ENCODE data around the gene ABCC8. TPM values are rescaled to one million over a fixed set of nuclear protein-coding genes. Genes with fewer than 3 reads are reported as not detected.

ABCC8 gene
- total RNA-seq, 6 experiments from 2014 or later: 1.3 to 1.5 TPM; not detected in 4

DNA sequence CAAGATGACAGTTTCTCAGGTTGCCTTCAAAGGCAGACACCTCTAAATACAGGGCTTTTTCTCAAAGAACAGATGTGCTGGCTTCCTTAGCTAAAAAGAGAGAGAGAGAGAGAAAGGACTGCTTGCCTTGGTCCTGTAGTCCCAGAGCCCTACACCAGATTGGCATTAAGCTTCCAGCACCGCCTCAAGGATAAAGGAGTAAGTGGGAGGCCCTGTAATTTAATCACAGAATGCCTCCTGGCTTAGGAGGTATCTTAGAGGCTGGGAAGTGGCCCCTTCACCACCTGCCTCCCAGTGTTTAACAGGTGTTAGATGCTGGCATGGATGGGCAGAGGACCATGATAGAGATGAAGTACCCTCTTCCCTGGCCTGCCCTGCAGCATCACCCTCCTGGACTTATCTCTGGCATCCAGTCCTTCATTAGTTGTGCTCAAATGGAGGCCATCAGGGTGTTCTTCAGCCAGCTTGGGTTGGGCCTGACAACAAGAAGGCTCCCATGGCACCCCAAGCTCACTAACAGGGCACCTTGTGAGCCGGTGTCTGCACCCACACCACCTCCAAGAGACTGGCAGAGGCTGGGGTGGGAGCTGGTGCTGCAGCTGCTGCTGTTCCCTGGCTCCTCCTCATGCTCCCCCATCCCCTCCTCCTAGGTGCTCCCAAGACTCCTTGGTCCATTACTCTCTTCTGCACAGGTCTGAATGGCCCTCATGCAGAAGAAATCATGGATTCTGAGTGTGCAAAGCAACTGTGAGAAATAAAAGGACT, 32.5 kb downstream of the ABCC8 start:
- WGBS (ENCODE audit: insufficient coverage, low coverage, low lambda C conversion rate, missing lambda C conversion rate): 100% methylated on average over 1 of the region's 2 CpGs
- TF ChIP-seq, protein P1, sequence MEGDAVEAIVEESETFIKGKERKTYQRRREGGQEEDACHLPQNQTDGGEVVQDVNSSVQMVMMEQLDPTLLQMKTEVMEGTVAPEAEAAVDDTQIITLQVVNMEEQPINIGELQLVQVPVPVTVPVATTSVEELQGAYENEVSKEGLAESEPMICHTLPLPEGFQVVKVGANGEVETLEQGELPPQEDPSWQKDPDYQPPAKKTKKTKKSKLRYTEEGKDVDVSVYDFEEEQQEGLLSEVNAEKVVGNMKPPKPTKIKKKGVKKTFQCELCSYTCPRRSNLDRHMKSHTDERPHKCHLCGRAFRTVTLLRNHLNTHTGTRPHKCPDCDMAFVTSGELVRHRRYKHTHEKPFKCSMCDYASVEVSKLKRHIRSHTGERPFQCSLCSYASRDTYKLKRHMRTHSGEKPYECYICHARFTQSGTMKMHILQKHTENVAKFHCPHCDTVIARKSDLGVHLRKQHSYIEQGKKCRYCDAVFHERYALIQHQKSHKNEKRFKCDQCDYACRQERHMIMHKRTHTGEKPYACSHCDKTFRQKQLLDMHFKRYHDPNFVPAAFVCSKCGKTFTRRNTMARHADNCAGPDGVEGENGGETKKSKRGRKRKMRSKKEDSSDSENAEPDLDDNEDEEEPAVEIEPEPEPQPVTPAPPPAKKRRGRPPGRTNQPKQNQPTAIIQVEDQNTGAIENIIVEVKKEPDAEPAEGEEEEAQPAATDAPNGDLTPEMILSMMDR (IDR thresholded peaks at IDR 0.05): no peak
- TF ChIP-seq POLR2A (IDR thresholded peaks at IDR 0.05): no peak
- H3K4me3 ChIP-seq: no peak overlapping the region
- ATAC-seq (no peak), DNase-seq (no peak)
- H3K9me3 ChIP-seq: no peaks in the 10 kb centered on the region
- H3K27ac ChIP-seq: no peak overlapping the region
- peaks cover 0 to 7% (median 0%) of the 10 kb centered on the region in 4 donors for H3K4me1 ChIP-seq
- intact Hi-C loops (cut with DNase I): no loop called here
- no peaks in the 10 kb centered on the region for H3K27me3 ChIP-seq
- H3K36me3 ChIP-seq: no peaks in the 10 kb centered on the region

DNA sequence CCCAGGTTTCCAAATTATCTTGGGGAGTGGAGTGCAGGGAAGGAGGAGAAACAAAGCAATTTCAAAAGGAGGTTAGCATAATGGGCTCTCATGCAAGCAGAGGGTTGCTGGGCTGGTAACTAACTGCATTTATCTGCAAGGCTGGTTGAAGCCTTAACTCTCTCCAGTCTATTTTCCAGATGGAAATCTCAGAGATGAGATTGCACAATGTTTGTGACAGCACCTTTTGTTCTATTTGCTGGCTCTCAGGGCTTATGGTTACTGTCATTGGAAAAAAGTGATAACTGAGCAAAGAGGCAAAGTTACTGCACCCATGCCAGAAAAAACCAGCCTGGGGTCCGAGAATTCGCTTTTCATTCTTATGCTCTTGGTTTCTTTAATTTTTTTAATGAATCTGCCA, 33.2 kb downstream of the ABCC8 start:
- Histone ChIP-seq H3K27ac (no peak overlapping the region), H3K9me3 (no peaks in the 10 kb centered on the region), H3K4me1 (peaks cover 0 to 7% (median 0%) of the 10 kb centered on the region in 4 donors), H3K27me3 (no peaks in the 10 kb centered on the region), H3K4me3 (no peak overlapping the region), H3K36me3 (no peaks in the 10 kb centered on the region)
- ATAC-seq (peak in 1 of 4 donors; percentile 58), DNase-seq (no peak)
- TF ChIP-seq, protein P1 (IDR thresholded peaks at IDR 0.05): no peak
- no peak for TF ChIP-seq POLR2A (IDR thresholded peaks at IDR 0.05)
- intact Hi-C loops (cut with DNase I): no loop called here
- 32% methylated on average over 2 of the region's 2 CpGs for WGBS (ENCODE audit: insufficient coverage, low coverage, low lambda C conversion rate, missing lambda C conversion rate)

DNA sequence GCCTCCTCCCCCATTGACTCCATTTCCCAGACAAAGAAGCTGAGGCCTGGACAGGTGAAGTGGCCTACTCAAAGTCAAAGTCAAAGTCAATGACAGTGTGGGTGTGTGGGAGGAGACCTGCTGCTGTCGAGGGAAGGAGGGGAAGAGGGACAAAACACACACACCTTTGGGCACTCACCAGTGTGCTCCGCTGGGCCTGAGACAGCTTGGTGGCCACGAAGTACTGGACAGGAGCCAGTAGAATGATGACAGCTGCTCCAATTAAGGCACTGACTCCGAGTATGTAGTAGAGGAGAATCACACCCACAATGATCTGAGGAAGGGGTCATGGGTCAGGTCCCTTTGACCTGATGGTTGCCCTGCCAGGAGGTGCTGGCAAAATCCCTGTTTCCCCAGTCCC, 33.6 kb downstream of the ABCC8 start:
- H3K4me1 ChIP-seq: peaks cover 0 to 7% (median 0%) of the 10 kb centered on the region in 4 donors
- intact Hi-C loops (cut with DNase I): no loop called here
- H3K27ac ChIP-seq: no peak overlapping the region
- no peaks in the 10 kb centered on the region for H3K27me3 ChIP-seq
- DNase-seq (no peak), ATAC-seq (no peak)
- TF ChIP-seq POLR2A (IDR thresholded peaks at IDR 0.05): no peak
- TF ChIP-seq, protein P1 (IDR thresholded peaks at IDR 0.05): no peak
- H3K4me3 ChIP-seq: no peak overlapping the region
- WGBS (ENCODE audit: insufficient coverage, low coverage, low lambda C conversion rate, missing lambda C conversion rate): 37% methylated on average over 4 of the region's 4 CpGs
- H3K9me3 ChIP-seq: no peaks in the 10 kb centered on the region
- H3K36me3 ChIP-seq: no peaks in the 10 kb centered on the region

- Histone ChIP-seq H3K9me3 (no peaks in the 10 kb centered on the region), H3K4me1 (peaks cover 0 to 7% (median 0%) of the 10 kb centered on the region in 4 donors), H3K27me3 (no peaks in the 10 kb centered on the region), H3K4me3 (no peak overlapping the region), H3K27ac (no peak overlapping the region), H3K36me3 (no peaks in the 10 kb centered on the region)
- WGBS (ENCODE audit: insufficient coverage, low coverage, low lambda C conversion rate, missing lambda C conversion rate): 23% methylated on average over 3 of the region's 9 CpGs
- no peak for TF ChIP-seq POLR2A (IDR thresholded peaks at IDR 0.05)
- TF ChIP-seq, protein P1 (IDR thresholded peaks at IDR 0.05): no peak
- peak; percentile 19 to 81 (median 58) for ATAC-seq
- intact Hi-C loops (cut with DNase I): no loop called here
- DNase-seq: no peak
These were observed 37.3 kb downstream of the ABCC8 start for GRCh38 chr11:17439316-17439782.

Data from right lobe of liver (tissue), 6 donors.